BLaER1 (cell line): ENCODE results near the gene PLEKHS1.

Source experiments
- H3K27ac ChIP-seq: shearing (Covaris generic); formaldehyde crosslinking; 2 replicates; pipeline ENCODE4 v1.8.1; 2022
- H3K27me3 ChIP-seq: shearing (Covaris generic); formaldehyde crosslinking; 2 replicates; pipeline ENCODE4 v1.8.1; 2022
- H3K36me3 ChIP-seq: shearing (Covaris generic); formaldehyde crosslinking; 2 replicates; pipeline ENCODE4 v1.8.1; 2022
- H3K4me1 ChIP-seq: shearing (Covaris generic); formaldehyde crosslinking; 2 replicates; pipeline ENCODE4 v1.8.1; 2022
- H3K4me2 ChIP-seq: shearing (Covaris generic); formaldehyde crosslinking; 2 replicates; pipeline ENCODE4 v1.8.1; 2022
- H3K4me3 ChIP-seq: shearing (Covaris generic); formaldehyde crosslinking; 2 replicates; pipeline ENCODE4 v1.8.1; 2022
- H3K9ac ChIP-seq: shearing (Covaris generic); formaldehyde crosslinking; 2 replicates; pipeline ENCODE4 v1.8.1; 2022
- H3K9me3 ChIP-seq: shearing (Covaris generic); formaldehyde crosslinking; 2 replicates; pipeline ENCODE4 v1.8.1; 2022
- H4K20me1 ChIP-seq: shearing (Covaris generic); formaldehyde crosslinking; 2 replicates; pipeline ENCODE4 v1.8.1; 2022
- Cebpa-rat ChIP-seq: shearing (Covaris generic); IDR thresholded peaks from 2 replicates; pipeline ENCODE4 v1.8.1; 2022

The PLEKHS1 gene

GRCh38 chr10:113751181-113751732 lies at the start of gene PLEKHS1:
Gene PLEKHS1, plus strand, starts transcription at chr10:113751682. Its CDS starts 3,596 bp downstream, at chr10:113755278.
- TF ChIP-seq Cebpa-rat, result no peak
- Histone ChIP-seq H3K9me3 (peaks cover 5% of the 10 kb centered on the region; the same call in 1 of the 2 replicates), H3K9ac (no peak within 1 kb of the TSS), H3K27ac (no peak within 1 kb of the TSS), H3K27me3 (no peaks in the 10 kb centered on the region), H4K20me1 (no peaks in the 10 kb centered on the region), H3K4me1 (peaks cover 9% of the 10 kb centered on the region), H3K36me3 (no peaks in the 10 kb centered on the region), H3K4me2 (peak within 1 kb of the TSS; percentile 22), H3K4me3 (no peak within 1 kb of the TSS)

DNA sequence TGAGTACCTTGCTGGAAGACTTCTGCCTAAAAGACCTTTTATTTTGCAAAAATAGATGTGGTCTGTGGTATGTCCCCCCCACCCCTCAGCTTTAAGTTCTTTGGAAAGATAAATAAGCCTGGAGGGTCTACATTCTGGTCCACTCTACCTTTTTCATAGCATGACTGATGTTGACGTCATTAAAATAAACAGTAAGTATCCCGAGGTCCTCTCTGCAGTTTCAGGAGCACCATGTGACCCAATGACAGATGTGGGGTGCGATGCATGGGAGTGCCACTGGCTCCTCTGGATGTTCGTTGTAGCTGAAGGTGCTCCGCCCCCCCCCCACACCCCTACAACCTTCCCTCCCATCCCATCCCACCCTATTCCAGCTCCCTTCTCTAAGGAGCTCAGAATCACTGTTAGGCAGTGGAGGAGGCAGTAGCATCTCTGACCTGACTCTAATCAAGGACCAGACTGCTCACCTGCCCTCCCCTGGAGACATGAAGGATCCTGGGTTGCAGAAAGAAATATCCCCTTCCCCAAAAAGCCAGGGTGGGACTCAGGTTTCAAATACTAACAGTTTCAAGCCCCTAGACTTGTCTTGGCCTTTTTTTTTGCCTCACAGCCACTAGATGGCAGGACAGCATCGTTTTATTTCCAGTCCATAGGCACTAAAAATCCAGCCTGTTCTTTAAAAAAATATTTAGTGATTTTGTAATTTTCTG lies 46.7 kb upstream of the PLEKHS1 start:
- H3K9me3 ChIP-seq, result no peaks in the 10 kb centered on the region; the same call in 1 of the 2 replicates
- peaks cover 32% of the 10 kb centered on the region; the same call in 1 of the 2 replicates for H4K20me1 ChIP-seq
- H3K36me3 ChIP-seq, result peaks cover 55% of the 10 kb centered on the region
- no peak for TF ChIP-seq Cebpa-rat
- no peak overlapping the region for H3K27ac ChIP-seq
- no peak overlapping the region for H3K4me3 ChIP-seq
- H3K4me1 ChIP-seq, result peaks cover 18% of the 10 kb centered on the region
- no peaks in the 10 kb centered on the region for H3K27me3 ChIP-seq
- no peak overlapping the region for H3K9ac ChIP-seq
- no peak overlapping the region for H3K4me2 ChIP-seq

GRCh38 chr10:113705344-113705652 lies 46.2 kb upstream of the PLEKHS1 start:
- peaks cover 37% of the 10 kb centered on the region; the same call in 1 of the 2 replicates for H4K20me1 ChIP-seq
- no peak overlapping the region for H3K4me2 ChIP-seq
- no peak for TF ChIP-seq Cebpa-rat
- H3K4me3 ChIP-seq, result no peak overlapping the region
- H3K4me1 ChIP-seq, result peaks cover 18% of the 10 kb centered on the region
- no peak overlapping the region for H3K9ac ChIP-seq
- H3K9me3 ChIP-seq, result no peaks in the 10 kb centered on the region; the same call in 1 of the 2 replicates
- H3K27ac ChIP-seq, result no peak overlapping the region
- H3K27me3 ChIP-seq, result no peaks in the 10 kb centered on the region
- H3K36me3 ChIP-seq, result peaks cover 51% of the 10 kb centered on the region

DNA sequence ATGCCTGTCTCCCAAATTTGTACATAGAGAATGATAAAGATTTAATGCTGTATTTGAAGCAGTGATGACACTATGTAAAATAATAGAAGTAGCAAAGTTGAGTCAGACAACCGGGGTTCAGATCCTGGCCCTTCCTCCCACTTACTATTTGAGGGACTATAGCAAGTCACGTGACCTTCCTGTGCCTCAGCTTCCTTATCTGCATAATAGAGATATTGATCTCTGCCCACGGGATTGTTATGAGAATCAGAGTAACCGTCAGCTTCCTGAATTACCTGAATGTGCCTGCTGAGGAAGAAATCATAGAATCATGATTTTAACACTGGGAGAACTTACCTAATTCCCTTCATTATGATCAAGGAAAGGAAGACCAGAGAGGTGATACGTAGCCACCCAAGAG lies 44.9 kb upstream of the PLEKHS1 start:
- Histone ChIP-seq H3K4me2 (no peak overlapping the region), H3K36me3 (peaks cover 44% of the 10 kb centered on the region), H4K20me1 (peaks cover 50% of the 10 kb centered on the region), H3K4me1 (peaks cover 18% of the 10 kb centered on the region), H3K9ac (no peak overlapping the region), H3K4me3 (no peak overlapping the region), H3K27me3 (no peaks in the 10 kb centered on the region), H3K27ac (no peak overlapping the region), H3K9me3 (no peaks in the 10 kb centered on the region; the same call in 1 of the 2 replicates)
- no peak for TF ChIP-seq Cebpa-rat

DNA sequence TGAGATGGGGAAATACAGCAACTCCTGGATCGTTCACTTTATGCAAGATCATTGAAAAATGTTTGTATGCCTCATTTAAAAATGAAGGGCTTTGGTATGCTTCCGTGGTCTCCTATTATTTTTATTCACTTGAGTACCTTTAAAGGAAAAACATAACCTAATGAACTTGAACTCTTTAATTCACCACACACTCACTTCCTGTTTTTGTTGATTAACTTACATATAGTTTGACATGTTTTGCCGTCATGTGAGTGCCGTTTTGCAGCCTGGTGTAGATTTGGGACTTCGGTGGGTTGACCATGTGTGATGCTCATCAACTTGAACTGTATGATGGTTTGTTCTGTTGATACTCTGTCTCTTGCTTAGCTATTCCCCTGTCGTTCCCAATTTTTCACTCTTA lies 42.8 kb upstream of the PLEKHS1 start:
- Histone ChIP-seq H3K36me3 (peaks cover 32% of the 10 kb centered on the region), H3K9me3 (no peaks in the 10 kb centered on the region; the same call in 1 of the 2 replicates), H4K20me1 (peaks cover 62% of the 10 kb centered on the region), H3K4me1 (peaks cover 18% of the 10 kb centered on the region), H3K9ac (no peak overlapping the region), H3K4me2 (no peak overlapping the region), H3K27ac (no peak overlapping the region), H3K27me3 (no peaks in the 10 kb centered on the region), H3K4me3 (no peak overlapping the region)
- TF ChIP-seq Cebpa-rat, result no peak

DNA sequence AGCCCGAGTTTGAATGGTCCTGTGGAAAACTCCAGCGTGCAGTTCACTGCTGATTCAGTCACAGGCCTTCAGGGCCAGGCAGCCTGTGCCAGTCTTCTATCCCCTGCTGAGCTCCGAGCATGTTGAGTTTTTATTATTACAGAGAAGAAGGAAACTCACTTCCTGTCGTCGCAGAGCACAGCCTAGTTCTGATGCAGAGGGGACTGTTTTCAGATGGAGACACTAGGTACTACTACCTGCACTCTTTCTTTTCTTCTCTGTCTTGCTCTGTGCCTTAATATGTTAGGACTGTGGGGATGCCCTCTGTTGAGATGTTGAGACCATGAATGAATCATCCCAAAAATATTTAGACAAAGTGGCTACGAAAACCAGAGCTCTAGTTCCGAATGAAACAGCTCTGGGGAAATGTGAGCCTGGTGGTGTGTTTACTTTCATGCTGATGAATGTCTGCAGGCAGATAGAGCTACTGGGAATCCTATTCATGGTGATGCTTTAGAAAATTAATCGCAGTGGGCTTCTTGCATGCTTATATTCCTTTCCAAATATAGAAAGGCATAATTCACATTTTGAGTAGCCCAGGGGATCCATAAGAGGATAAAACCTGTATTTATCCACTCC lies 42.2 kb upstream of the PLEKHS1 start:
- Histone ChIP-seq H3K9me3 (no peaks in the 10 kb centered on the region; the same call in 1 of the 2 replicates), H3K9ac (no peak overlapping the region), H3K27ac (no peak overlapping the region), H3K4me2 (no peak overlapping the region), H4K20me1 (peaks cover 66% of the 10 kb centered on the region), H3K4me3 (no peak overlapping the region), H3K27me3 (no peaks in the 10 kb centered on the region), H3K4me1 (peaks cover 18% of the 10 kb centered on the region), H3K36me3 (peaks cover 33% of the 10 kb centered on the region)
- no peak for TF ChIP-seq Cebpa-rat

DNA sequence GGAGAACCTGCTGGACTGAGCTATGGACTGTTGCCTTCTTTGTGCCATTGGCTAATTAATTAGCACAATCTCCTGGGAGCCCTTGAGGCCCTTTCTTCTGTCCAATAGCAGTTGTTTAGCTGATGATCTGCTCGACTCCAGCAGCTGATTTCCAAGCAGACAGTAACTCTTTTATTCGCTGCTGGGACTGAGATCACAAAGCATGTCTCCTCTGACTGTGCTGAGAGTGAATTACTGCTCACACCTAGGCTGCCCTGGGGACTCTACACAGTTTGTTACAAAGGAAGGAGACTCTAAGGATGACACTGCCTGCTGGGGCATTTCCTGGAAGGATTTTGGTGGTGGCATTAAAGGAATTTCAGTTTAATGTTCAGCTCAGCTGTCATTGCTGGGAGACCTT lies 40.3 kb upstream of the PLEKHS1 start:
- Histone ChIP-seq H3K27ac (no peak overlapping the region), H3K9me3 (no peaks in the 10 kb centered on the region; the same call in none of the 2 replicates), H3K36me3 (peaks cover 44% of the 10 kb centered on the region), H3K4me1 (peaks cover 22% of the 10 kb centered on the region), H3K4me2 (no peak overlapping the region), H3K27me3 (no peaks in the 10 kb centered on the region), H3K9ac (no peak overlapping the region), H3K4me3 (no peak overlapping the region), H4K20me1 (peaks cover 72% of the 10 kb centered on the region)
- no peak for TF ChIP-seq Cebpa-rat

GRCh38 chr10:113712024-113712423 lies 39.5 kb upstream of the PLEKHS1 start:
- H3K9me3 ChIP-seq, result peaks cover 1% of the 10 kb centered on the region
- no peak overlapping the region for H3K4me2 ChIP-seq
- peaks cover 74% of the 10 kb centered on the region for H4K20me1 ChIP-seq
- peaks cover 26% of the 10 kb centered on the region for H3K4me1 ChIP-seq
- H3K36me3 ChIP-seq, result peaks cover 47% of the 10 kb centered on the region
- TF ChIP-seq Cebpa-rat, result no peak
- H3K9ac ChIP-seq, result no peak overlapping the region
- no peaks in the 10 kb centered on the region for H3K27me3 ChIP-seq
- no peak overlapping the region for H3K4me3 ChIP-seq
- no peak overlapping the region for H3K27ac ChIP-seq

DNA sequence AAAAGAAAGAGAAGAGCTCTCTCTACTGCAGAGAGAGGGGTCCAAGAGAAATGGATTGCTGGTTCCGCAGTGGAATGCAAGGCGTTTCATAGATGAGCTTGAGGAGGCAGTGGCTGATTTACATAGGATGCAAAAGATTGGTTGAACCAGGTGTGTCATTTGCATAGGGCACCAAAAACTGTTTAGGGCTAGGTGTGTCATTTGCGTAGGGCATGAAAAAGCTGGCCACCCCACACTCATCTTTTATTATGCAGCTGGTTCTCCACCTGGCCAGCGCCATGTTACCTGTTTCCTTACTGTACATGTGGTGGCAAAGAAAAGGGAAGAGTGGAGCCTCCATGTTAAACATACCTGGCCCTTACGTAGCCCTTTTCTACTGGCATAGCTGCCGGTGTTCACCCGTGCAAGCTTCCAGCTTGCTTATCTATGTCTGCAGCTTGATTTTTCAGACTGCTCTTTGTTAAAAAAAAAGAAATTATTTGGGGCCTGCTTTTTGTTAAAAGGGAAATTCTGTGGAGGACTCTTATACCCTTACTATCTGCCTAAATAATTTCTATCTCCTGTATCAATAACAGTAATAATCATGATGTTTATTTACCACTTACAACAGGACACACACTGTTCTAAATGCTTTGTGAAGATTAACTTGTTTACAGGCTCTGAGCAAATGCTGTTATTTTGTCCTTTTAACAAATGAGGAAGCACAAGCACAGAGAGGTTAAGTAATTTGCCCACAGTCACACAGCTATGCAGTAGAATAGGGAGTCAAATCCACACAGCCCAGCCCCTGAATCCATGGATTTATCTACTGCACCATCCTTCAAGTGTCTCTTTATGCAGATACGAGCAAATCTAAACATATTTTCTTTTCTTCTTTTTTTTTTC lies 38.5 kb upstream of the PLEKHS1 start:
- H3K4me3 ChIP-seq, result no peak overlapping the region
- no peak for TF ChIP-seq Cebpa-rat
- peaks cover 57% of the 10 kb centered on the region for H3K36me3 ChIP-seq
- H3K4me1 ChIP-seq, result peaks cover 19% of the 10 kb centered on the region
- no peak overlapping the region for H3K9ac ChIP-seq
- H3K27ac ChIP-seq, result no peak overlapping the region
- H3K4me2 ChIP-seq, result no peak overlapping the region
- peaks cover 10% of the 10 kb centered on the region for H3K9me3 ChIP-seq
- no peaks in the 10 kb centered on the region for H3K27me3 ChIP-seq
- H4K20me1 ChIP-seq, result peaks cover 72% of the 10 kb centered on the region
